LNCaP clone FGC (cell line): ENCODE data around the gene ESAM.

ENCODE experiments used
- DNase-seq: peaks from one replicate; pipeline ENCODE4 v3.0.0-alpha.2; 2011; ENCODE audit warnings: low read depth
- H3K4me3 ChIP-seq: 2 replicates; pipeline ENCODE4 v1.5.1; 2011; ENCODE audit warnings: mild to moderate bottlenecking, low read depth, low read length, control low read depth
- TF ChIP-seq, protein P1 (sequence below): IDR thresholded peaks from 2 replicates; pipeline ENCODE4 v1.5.1; 2012; ENCODE audit warnings: mild to moderate bottlenecking; ENCODE audit not compliant: control insufficient read depth, insufficient read depth; ENCODE audit errors: extremely low read depth

Gene ESAM

DNA sequence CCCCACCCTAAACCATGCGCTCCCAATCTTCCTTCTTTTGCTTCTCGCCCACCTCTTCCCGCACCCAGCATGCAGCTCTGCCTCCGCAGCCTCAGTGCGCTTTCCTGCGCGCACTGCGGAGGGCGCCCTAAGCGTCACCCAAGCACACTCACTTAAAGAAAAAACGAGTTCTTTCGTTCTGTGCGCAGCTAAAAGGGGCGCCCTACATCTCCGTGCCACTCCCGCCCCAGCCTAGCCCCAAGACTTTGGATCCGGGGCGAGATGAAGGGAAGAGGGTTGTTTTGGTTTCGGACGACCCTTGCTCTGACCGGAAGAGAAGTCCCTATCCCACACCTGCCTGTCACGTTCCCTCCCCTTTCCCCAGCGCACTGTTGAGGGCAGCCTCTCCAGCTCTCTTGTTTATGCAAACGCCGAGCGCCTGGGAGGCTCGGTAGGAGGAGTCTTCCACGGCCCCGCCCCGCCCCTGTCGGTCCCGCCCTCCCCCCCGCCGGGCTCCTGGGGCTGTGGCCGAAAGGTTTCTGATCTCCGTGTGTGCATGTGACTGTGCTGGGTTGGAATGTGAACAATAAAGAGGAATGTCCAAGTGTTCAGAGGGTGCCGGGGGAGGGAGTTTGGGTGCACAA is 15.4 kb downstream of the ESAM start:
- DNase-seq = peak; percentile 67
- H3K4me3 ChIP-seq = peak overlapping the region; percentile 68
- TF ChIP-seq, protein P1, sequence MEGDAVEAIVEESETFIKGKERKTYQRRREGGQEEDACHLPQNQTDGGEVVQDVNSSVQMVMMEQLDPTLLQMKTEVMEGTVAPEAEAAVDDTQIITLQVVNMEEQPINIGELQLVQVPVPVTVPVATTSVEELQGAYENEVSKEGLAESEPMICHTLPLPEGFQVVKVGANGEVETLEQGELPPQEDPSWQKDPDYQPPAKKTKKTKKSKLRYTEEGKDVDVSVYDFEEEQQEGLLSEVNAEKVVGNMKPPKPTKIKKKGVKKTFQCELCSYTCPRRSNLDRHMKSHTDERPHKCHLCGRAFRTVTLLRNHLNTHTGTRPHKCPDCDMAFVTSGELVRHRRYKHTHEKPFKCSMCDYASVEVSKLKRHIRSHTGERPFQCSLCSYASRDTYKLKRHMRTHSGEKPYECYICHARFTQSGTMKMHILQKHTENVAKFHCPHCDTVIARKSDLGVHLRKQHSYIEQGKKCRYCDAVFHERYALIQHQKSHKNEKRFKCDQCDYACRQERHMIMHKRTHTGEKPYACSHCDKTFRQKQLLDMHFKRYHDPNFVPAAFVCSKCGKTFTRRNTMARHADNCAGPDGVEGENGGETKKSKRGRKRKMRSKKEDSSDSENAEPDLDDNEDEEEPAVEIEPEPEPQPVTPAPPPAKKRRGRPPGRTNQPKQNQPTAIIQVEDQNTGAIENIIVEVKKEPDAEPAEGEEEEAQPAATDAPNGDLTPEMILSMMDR = peak; percentile 86

DNA sequence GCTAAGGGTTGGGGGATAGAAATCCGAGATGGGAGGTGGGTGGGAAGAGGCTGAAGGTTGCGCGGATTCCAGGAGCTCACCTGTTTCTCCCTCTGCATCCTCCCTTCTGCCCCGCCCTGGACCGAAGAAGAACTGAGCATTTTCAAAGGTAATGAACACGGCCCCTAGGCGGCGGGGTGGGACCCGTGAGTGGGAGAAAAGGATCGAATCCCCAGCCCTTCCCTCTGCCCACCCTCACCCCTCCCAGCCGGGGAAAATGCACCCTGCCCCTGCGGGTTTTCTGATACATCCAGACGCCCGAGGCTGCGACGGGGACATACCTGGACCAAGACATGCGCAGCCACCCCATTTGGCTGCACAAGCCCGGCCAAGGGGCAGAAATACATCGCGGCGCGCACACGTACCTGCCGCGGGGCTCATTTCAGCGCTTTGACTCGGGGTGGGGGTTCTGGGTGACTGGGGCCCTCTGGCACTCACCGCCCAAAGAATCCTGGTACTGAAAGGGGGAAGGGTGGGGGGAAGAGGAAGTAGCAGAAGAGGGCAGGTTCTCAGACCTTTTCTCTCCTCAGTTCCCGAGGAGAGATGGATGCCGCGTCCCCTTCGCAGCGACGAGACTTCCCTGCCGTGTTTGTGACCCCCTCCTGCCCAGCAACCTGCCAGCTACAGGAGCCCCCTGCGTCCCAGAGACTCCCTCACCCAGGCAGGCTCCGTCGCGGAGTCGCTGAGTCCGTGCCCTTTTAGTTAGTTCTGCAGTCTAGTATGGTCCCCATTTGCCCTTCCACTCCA is 16.1 kb downstream of the ESAM start:
- H3K4me3 ChIP-seq = peak overlapping the region; percentile 68
- TF ChIP-seq, protein P1 = peak; percentile 40; the same call in 1 of the 2 replicates
- no peak for DNase-seq

DNA sequence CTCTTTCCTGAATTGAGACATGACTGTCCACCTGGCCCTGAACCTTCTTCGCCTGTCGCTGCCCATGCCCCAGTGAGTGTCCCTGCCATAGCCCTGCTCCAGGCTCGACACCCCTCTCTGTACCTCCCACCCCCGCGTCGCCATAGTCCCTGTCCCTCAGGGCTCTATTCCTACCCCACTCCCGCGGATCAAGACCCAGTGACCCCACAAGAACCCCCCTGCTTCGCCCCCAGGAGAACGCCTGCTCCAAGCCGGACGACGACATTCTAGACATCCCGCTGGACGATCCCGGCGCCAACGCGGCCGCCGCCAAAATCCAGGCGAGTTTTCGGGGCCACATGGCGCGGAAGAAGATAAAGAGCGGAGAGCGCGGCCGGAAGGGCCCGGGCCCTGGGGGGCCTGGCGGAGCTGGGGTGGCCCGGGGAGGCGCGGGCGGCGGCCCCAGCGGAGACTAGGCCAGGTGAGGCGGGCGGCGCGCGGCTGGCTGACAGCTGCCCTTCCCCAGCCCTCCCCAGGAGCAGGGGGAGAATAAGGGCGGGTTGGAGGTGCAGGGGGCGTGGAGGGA is 16.7 kb downstream of the ESAM start:
- no peak for DNase-seq
- TF ChIP-seq, protein P1 = no peak
- peak overlapping the region; percentile 68; the same call in 1 of the 2 replicates for H3K4me3 ChIP-seq

DNA sequence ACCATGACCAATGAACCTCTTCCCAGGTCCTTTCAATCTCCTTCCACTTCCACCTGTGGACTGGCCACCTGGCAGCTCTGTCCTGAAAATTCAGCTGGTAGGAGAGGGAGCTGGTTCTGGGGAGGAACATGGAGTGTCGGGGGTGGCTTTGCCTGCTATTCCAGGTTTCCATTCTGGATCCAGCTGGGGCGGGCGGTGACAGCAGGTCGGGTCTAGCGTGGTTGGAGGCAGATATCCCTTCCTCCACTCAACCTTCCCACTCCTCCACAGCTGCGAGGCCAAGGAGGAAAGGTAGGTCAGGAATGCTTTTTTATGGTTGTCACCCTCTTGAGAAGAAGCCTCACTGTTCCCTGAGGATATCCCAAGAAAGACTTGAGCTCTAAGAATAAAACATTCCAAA is 19.0 kb downstream of the ESAM start:
- TF ChIP-seq, protein P1 = no peak
- no peak overlapping the region for H3K4me3 ChIP-seq
- no peak for DNase-seq

DNA sequence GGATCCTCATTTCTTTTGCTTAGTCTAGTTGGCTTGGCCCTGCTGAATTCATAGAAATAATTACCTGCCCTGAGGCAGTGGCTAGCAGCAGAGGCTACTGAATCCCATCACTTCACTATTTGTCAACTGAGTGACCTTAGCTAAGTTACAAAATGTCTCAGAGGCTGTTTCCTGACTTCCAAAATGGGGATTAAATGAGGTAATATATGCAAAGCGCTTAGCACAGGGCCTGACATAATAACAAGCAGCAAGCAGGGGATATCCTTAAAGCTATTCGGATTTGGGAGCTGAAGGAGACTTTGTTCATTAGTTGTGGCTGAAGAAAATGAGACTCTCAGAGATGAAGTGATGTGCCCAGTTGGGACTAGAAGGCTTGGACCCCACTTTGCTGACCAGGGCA is 19.5 kb downstream of the ESAM start:
- H3K4me3 ChIP-seq = no peak overlapping the region
- TF ChIP-seq, protein P1 = no peak
- DNase-seq = no peak

DNA sequence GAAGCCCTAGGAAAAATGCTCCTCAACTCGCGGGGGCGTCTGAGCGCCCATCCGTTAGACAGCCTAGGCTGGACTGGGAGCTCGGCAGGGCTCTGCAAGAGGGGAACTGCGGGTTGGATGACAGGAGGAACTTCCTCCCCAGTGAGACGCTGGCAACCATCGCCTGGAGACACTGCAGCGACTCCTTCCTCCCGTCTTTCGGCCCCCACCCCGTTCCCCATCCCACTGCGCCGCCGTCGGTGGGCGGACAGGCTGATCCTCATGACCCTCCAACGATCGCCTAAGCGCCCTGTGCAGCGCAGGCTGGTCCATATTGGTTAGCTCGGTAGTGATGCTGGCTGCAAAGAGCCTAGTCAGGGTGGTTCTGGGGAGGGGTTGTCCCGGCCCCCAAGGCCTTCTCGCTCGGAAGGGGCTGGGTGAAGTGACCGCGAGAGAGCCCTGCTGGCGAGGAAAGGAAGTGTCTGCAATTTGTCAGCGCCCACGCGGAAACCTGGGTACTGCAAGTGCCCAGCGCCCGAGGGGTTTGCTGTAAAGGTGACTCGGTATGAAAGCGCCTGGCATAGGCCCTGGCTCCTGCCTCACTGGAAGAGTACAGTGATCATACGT is 21.7 kb downstream of the ESAM start:
- peak overlapping the region; percentile 57 for H3K4me3 ChIP-seq
- no peak for DNase-seq
- TF ChIP-seq, protein P1 = no peak
